NB4 (cell line): ENCODE results near the gene JMJD8.
A peak's percentile ranks its signal among the peaks of the same experiment; 100 is the strongest.

ENCODE experiments used
- DNase-seq: peaks from one replicate; pipeline ENCODE4 v3.0.0; 2010; ENCODE audit warnings: low read depth
- H3K4me3 ChIP-seq: one replicate; pipeline ENCODE4 v1.5.1; 2011; ENCODE audit warnings: mild to moderate bottlenecking, low read depth, low read length, moderate library complexity
- CTCF ChIP-seq: IDR thresholded peaks from one replicate; pipeline ENCODE4 v1.5.1; 2012; ENCODE audit warnings: low read depth, low read length
- MAX ChIP-seq: IDR thresholded peaks from 2 replicates; pipeline ENCODE4 v1.6.1; 2011; ENCODE audit warnings: low read depth, low read length
- MYC ChIP-seq: IDR thresholded peaks from 2 replicates; pipeline ENCODE4 v1.6.1; 2011; ENCODE audit warnings: low read depth, low read length
- POLR2A ChIP-seq: IDR thresholded peaks from 2 replicates; pipeline ENCODE4 v1.6.1; 2011; ENCODE audit warnings: mild to moderate bottlenecking; ENCODE audit not compliant: insufficient read length; ENCODE audit errors: extremely low read depth

The JMJD8 gene

GRCh38 chr16:722835-723633 is 38.9 kb upstream of the JMJD8 start:
- no peak overlapping the region for H3K4me3 ChIP-seq

GRCh38 chr16:721765-722540 is 37.8 kb upstream of the JMJD8 start:
- TF ChIP-seq POLR2A = no peak
- TF ChIP-seq MYC = no peak
- TF ChIP-seq CTCF = no peak
- no peak for TF ChIP-seq MAX
- H3K4me3 ChIP-seq = peak overlapping the region; percentile 30
- DNase-seq = no peak

More at GRCh38 chr16:722835-723633, 38.9 kb upstream of the JMJD8 start:
- DNase-seq = no peak
- TF ChIP-seq CTCF (no peak), POLR2A (no peak), MYC (no peak), MAX (no peak)

- peak; percentile 89 for DNase-seq
- peak within 1 kb of the TSS; percentile 60 for H3K4me3 ChIP-seq
- TF ChIP-seq MYC (no peak; the same call in 1 of the 2 replicates), MAX (peak; percentile 86), CTCF (no peak), POLR2A (peak; percentile 74)
These were observed 37.0 kb upstream of the JMJD8 start, which contains the start of gene ANTKMT for GRCh38 chr16:720990-721764. Gene ANTKMT (plus strand): TSS chr16:721146. CDS start chr16:721275, 129 bp downstream.

GRCh38 chr16:720447-720989 is 36.4 kb upstream of the JMJD8 start:
- peak; percentile 90 for DNase-seq
- H3K4me3 ChIP-seq = peak overlapping the region; percentile 60
- TF ChIP-seq MAX = 0 out of 2 replicates have a peak, but pooled peaks have one; percentile 40
- peak; percentile 42 for TF ChIP-seq MYC
- no peak for TF ChIP-seq POLR2A
- TF ChIP-seq CTCF = peak; percentile 22

GRCh38 chr16:719815-720446 is 35.8 kb upstream of the JMJD8 start:
- TF ChIP-seq MYC (no peak), MAX (no peak), CTCF (peak; percentile 19)
- H3K4me3 ChIP-seq = peak overlapping the region; percentile 60
- DNase-seq = peak; percentile 68
